OCI-LY7 (cell line): ENCODE data around the gene PIK3R1.

Source experiments
- CTCF ChIP-seq: fragments of 200-600 bp; sonication (generic); conservative IDR thresholded peaks from 2 replicates; pipeline ENCODE4 v1.5.1; 2014; ENCODE audit warnings: mild to moderate bottlenecking, antibody characterized with exemption, low read length, moderate library complexity, mixed read lengths
- EZH2phosphoT487 ChIP-seq: fragments of 200-600 bp; sonication (generic); IDR thresholded peaks from 2 replicates; pipeline ENCODE4 v1.6.1; 2018; ENCODE audit warnings: low read depth, borderline replicate concordance, mild to moderate bottlenecking, mixed run types, antibody characterized with exemption, low read length, moderate library complexity, mixed read lengths

GRCh38 chr5:68231414-68232076 is 16.0 kb downstream of the PIK3R1 start:
- TF ChIP-seq CTCF, result no peak
- no peak for TF ChIP-seq EZH2phosphoT487
